ENCODE data around the gene ZDHHC13.

ZDHHC13 gene

DNA sequence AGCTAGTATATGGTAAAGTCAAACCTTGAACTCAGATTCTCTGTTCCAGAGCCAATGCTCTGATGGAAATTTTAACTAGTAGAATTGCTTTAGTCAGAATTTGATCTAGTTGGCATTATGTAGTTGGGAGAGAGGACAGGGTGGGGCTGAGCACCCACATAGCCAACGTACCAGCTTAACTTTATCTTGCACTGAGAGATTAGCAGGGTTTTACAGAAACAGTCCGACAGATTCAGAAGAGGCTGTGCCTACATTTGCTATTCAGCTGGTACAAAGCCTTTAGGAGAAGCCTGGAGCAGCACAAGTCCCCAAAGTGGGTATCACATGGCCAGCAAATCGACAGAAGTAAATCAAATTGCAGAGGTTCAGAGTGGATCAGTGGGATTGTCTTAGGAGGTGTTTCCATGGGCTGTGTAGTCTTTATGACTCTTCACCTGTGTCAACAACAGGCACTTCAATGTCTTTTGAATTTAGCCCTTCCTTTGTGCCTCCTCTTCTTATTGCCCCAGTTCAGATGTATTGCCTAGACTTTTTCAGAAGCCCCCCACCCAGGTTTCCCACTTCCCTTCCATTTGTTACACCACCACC is 92.1 kb downstream of the ZDHHC13 start:
- DNase-seq = no peak

DNA sequence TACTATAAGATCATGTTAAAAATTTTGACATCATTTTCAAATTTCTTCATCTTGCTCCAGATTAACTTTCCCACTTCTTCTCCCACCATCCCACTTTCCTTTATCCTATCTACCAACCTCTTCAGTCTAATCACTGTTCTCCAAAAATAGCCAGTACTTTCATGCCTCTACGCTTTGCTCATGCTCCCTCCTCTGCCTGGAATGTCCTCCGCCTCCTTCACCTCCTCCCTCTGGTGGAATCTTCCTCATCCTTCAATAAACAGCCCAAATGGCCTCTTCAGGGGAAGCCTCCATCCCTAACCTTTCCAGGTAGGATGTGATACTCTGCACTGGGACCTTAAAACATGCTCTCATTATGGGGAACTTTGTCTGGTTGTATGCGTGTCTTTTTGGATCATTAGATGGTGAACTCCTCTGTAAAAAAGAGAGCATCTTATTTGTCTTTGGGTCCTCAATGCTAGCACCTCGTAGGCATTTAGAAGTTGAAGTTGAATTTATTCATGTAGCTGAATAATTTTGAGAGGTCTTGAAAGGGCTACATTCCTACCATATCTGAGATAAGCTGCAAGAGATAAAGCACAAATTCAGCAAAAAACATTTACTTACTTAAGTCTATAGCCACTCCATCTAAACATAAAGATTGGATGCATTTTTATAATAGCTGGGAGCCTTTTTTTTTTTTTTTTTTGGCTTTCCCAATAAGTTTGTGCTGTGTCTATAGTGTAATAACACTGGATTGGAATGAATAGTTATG is 92.8 kb downstream of the ZDHHC13 start:
- no peak for DNase-seq

DNA sequence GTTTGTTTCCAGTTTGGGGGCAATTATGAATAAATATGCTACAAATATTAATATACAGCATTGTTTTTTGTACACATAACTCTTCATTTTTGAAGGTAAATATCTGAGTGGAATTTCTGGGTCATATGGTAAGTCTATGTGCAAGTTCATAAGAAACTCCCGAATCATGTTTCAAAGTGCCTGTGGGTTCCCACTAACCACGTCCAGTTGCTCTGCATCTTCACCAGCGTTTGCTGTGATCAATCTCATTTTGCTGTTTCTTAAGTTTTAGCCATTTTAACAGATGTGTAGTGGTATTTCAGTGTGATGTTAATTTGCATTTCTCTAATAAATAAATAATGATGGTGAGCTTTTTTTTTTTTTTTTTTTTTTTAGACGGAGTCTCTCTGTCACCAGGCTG is 99.1 kb downstream of the ZDHHC13 start:
- DNase-seq = no peak

DNA sequence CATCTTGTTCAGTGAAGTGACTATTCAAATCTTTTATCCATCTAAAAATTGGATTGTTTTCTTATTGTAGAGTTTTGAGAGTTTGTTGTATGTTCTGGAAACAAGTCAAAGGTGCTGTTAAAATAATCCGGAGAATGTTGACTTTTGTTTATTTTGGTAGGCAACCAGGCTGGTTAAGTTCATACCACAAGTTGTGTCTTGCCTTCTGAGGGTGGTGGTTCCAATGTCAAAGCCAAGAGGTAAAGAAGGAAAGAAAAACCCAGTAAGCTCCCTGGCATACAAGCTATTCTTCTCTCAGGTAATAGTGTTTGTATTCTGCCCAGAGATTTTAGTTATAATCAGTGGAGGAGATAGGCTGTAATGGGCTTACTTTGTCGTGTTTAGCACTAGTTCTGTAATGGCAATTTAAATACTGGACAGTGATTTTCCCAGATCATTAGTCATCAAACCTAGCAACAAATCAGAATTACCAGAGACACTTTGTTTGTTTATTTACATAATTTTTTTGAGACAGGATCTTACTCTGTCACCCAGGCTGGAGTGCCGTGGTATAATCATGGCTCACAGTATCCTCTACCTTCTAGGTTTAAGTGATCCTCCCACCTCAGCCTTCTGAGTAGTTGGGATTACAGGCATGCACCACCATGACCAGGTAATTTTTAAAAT is 99.9 kb downstream of the ZDHHC13 start:
- DNase-seq = no peak

DNA sequence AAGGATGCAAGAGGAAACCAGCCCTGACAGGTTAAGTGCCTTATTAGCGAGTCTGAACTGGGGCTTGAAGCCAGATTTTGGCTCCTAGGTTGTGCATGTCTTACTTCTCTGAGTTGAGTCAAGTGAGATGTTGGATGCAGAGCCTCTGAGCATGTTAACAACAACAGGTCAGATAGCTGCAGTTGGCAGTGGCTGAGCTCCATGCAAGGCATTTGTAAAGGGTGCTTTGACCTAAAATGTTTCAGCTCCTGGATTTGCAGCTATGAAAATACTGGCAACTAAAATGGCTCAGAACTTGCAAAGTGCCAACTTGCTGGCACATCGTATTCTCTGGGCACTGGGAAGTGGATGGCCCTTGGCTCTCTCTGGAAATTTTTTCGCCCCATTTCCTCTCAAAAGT is 101.2 kb downstream of the ZDHHC13 start:
- DNase-seq = no peak

DNA sequence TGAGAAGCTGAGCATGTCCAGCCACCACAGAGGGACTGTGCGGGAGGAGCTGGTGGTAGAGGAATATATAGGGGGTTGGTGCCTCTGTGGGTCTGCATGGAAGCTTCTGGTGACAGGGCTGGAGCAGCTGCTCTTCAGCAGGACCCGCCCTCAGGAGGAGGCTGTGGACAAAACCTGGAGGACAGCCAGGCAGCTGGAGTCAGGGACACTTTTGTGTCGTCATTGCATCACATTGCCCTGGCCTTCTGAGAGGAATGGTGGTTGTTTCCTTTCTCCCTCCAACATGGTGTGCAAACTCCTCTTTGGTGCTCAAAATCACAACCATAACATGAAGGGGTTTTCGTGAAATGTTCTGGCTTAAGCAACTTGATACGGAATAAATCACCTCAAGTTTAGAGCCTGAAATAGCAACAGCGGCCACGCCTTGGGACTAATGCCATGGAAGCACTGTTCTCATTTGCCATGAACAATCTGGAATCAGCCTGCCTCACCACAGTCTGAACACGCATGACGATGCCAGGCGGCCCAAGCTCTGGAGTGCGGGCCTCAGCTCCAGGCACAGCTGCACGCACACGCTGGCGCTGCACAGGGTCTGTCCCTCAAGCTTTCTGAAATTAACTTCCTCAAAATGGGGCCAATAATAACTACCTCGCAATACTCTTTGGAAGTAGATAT is 102.0 kb downstream of the ZDHHC13 start:
- DNase-seq = no peak

DNA sequence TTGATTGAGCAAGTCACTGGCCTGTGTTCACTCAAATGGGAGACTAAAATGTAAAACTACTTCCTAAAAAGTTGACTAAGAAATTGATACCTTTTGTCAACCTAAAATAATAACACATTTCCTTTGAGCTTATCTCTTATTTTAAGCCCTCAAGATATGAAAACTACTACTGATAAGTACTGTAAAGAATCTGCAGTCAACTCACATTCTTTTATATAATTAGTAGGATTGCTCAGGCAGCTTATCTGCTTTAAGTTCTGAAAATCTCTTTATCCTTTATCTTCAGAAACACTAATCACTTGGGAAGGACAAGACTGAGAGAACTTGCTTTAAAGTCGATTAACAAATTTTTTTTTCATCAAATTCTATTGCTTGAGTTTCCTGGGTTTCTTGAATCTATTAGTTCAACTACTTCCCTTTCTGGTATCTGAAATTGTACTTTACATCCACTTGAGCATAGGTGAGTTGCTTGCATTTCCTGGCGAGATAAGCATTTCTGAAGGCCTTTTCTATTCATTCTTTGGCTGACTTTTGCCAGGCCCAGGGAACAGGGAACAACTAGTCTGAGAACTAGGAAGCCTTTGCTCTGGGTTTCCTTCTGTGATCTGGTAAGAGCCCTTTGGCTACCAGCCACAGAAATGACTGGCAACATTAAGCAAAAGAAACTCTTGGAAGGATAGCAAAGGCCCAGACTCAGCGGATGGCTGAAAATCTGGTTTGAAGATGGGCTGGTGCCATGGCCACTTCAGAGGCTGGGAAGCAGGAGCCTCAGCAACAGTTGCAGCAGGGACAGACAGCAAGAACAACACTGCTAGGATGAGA is 104.1 kb downstream of the ZDHHC13 start:
- no peak for DNase-seq

DNA sequence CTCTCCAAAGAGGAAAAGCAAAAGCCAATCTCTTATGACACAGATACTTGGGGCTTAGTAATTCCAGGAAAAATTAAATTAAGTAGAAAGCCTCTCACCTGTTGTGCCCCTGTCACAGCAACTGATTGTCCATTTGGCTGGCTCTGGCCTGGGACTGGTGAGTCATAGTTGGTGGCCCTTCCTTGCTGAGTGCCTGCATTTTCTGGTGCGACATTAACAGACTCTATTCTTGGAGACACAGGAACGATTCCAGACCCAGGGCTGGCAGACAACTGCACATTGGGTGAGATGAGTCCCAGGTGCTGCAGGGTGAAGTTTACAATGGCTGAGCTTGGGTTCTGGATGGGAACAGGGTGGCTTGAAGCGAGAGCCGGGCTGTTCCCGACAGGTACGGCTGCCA is 108.2 kb downstream of the ZDHHC13 start:
- no peak for DNase-seq

DNA sequence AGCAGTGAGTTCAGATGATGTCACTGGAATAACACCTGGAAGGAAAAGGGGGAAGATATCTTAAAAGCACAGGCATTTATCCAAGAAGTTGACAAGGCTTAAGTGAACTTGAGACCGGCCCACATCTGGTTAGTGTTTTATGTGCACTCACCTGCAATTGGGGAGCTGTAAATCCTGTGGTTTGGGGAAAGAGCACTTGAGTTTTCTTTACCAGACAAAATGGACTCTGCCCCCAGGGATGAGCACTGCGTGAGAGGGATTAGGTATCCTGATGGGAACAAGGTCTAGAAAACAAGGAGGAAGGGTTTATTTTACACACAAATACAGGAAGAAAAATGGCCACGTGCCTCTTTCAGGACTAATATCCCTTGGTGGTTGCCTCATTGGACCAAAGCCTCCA is 108.6 kb downstream of the ZDHHC13 start:
- DNase-seq = no peak
